Liver (tissue), 9 donors: ENCODE measurements around the gene ASS1. TPM values are rescaled to one million over a fixed set of nuclear protein-coding genes. Genes with fewer than 3 reads are reported as not detected.

ENCODE experiments used
- DNase-seq: peaks from one replicate; pipeline ENCODE4 v3.0.0-alpha.2; 2017; ENCODE audit warnings: low spot score
- H3K27ac ChIP-seq, 2 donors: one replicate each; pipeline ENCODE4 v1.7.0; 2013; ENCODE audit warnings: inconsistent platforms in 2 of 2, low read length in 2 of 2, control low read depth in 1 of 2, low read depth in 1 of 2, mild to moderate bottlenecking in 1 of 2
- H3K27me3 ChIP-seq, 4 donors: one replicate each; pipeline versions ENCODE4 v1.6.1 to v1.7.0; 2013; ENCODE audit warnings: low read length in 3 of 4, inconsistent platforms in 1 of 4, mild to moderate bottlenecking in 1 of 4, moderate library complexity in 1 of 4; ENCODE audit not compliant: control insufficient read depth in 4 of 4, insufficient read depth in 4 of 4
- H3K36me3 ChIP-seq, 4 donors: one replicate each; pipeline versions ENCODE4 v1.6.1 to v1.7.0; 2013; ENCODE audit warnings: low read length in 3 of 4, mild to moderate bottlenecking in 3 of 4, low read depth in 1 of 4, moderate library complexity in 1 of 4; ENCODE audit not compliant: control insufficient read depth in 4 of 4, insufficient read depth in 3 of 4
- H3K4me1 ChIP-seq, 4 donors: one replicate each; pipeline versions ENCODE4 v1.6.1 to v1.7.0; 2013; ENCODE audit warnings: low read length in 3 of 4, mild to moderate bottlenecking in 3 of 4, moderate library complexity in 1 of 4; ENCODE audit not compliant: control insufficient read depth in 4 of 4, insufficient read depth in 4 of 4
- H3K4me3 ChIP-seq, 3 donors: one replicate each; pipeline versions ENCODE4 v1.6.1 to v1.7.0; 2013; ENCODE audit warnings: low read length in 3 of 3, control low read depth in 1 of 3, low read depth in 1 of 3, mild to moderate bottlenecking in 1 of 3
- H3K9ac ChIP-seq, 2 donors: one replicate each; pipeline ENCODE4 v1.7.0; 2013; ENCODE audit warnings: low read length in 2 of 2, mild to moderate bottlenecking in 2 of 2, moderate library complexity in 2 of 2, control low read depth in 1 of 2, low read depth in 1 of 2
- H3K9me3 ChIP-seq, 4 donors: one replicate each; pipeline versions ENCODE4 v1.6.1 to v1.7.0; 2013; ENCODE audit warnings: low read length in 3 of 4; ENCODE audit not compliant: control insufficient read depth in 4 of 4
- EGR1 ChIP-seq, 2 donors: IDR thresholded peaks; 2 replicates each; pipeline ENCODE4 v1.6.1; 2016 to 2018; ENCODE audit warnings: antibody characterized with exemption in 2 of 2, low read depth in 2 of 2
- FOXA1 ChIP-seq: IDR thresholded peaks from 2 replicates; pipeline ENCODE4 v1.6.1; 2016; ENCODE audit warnings: antibody characterized with exemption
- FOXA2 ChIP-seq: IDR thresholded peaks from 2 replicates; pipeline ENCODE4 v1.6.1; 2016; ENCODE audit warnings: antibody characterized with exemption
- GABPA ChIP-seq, 2 donors: IDR thresholded peaks in 1 of 2; conservative IDR thresholded peaks in 1 of 2; 2 replicates each; pipeline ENCODE4 v1.6.1; 2016; ENCODE audit warnings: antibody characterized with exemption in 2 of 2, mild to moderate bottlenecking in 1 of 2, moderate library complexity in 1 of 2
- HNF4A ChIP-seq, 2 donors: conservative IDR thresholded peaks; 2 replicates each; pipeline ENCODE4 v1.6.1; 2016; ENCODE audit warnings: antibody characterized with exemption in 2 of 2, mild to moderate bottlenecking in 2 of 2
- JUND ChIP-seq, 2 donors: IDR thresholded peaks; 2 replicates each; pipeline ENCODE4 v1.6.1; 2016; ENCODE audit warnings: antibody characterized with exemption in 2 of 2
- NR2F2 ChIP-seq: IDR thresholded peaks from 2 replicates; pipeline ENCODE4 v1.6.1; 2016; ENCODE audit warnings: antibody characterized with exemption
- RAD21 ChIP-seq, 2 donors: IDR thresholded peaks; 2 replicates each; pipeline ENCODE4 v1.6.1; 2016; ENCODE audit warnings: antibody characterized with exemption in 2 of 2, mild to moderate bottlenecking in 2 of 2
- RXRA ChIP-seq, 2 donors: IDR thresholded peaks; 2 replicates each; pipeline ENCODE4 v1.6.1; 2017 to 2018; ENCODE audit warnings: antibody characterized with exemption in 2 of 2, mild to moderate bottlenecking in 1 of 2
- TAF1 ChIP-seq: conservative IDR thresholded peaks from 2 replicates; pipeline ENCODE4 v1.6.1; 2016; ENCODE audit warnings: antibody characterized with exemption, mild to moderate bottlenecking
- YY1 ChIP-seq: IDR thresholded peaks from 2 replicates; pipeline ENCODE4 v1.6.1; 2016; ENCODE audit warnings: antibody characterized with exemption, mild to moderate bottlenecking
- WGBS: extraction: QIAGEN DNeasy Blood & Tissue Kit; methylation state at CpG from one replicate; pipeline ENCODE4 v1.1.7; 2013; 5-methylcytosine and 5-hydroxymethylcytosine counted together
- polyA plus RNA-seq, 2 donors: library from polyadenylated mRNA; stranded (reverse) in 1 of 2; unstranded in 1 of 2; fragments of 200-250 nt in 1 of 2; fragments of >200 nt in 1 of 2; fragmentation: Nextera tagmentation in 1 of 2; extraction: Ambion mirVana in 1 of 2; gene quantifications; one replicate each; pipeline versions ENCODE4 v1.2.1 to v1.2.3, GENCODE V29; 2013 to 2015
- total RNA-seq, 2 donors: library from RNA; depleted of rRNA; stranded (reverse); fragments of >200 nt; gene quantifications; one replicate each; pipeline ENCODE4 v1.2.3, GENCODE V29; 2014
- TF ChIP-seq, protein P1 (sequence below): IDR thresholded peaks from 2 replicates; pipeline ENCODE4 v1.6.1; 2016; ENCODE audit warnings: antibody characterized with exemption, mild to moderate bottlenecking
- TF ChIP-seq, protein P2 (sequence below): IDR thresholded peaks from 2 replicates; pipeline ENCODE4 v1.6.1; 2016; ENCODE audit warnings: antibody characterized with exemption
- TF ChIP-seq, protein P3 (sequence below): IDR thresholded peaks from 2 replicates; pipeline ENCODE4 v1.6.1; 2016; ENCODE audit warnings: antibody characterized with exemption
- donor health status: healthy.
- donor health status: healthy.
- donor health status: healthy.
- donor health status: healthy.
- donor health status: healthy.

The ASS1 gene
- total and polyA plus RNA-seq, 4 donors: 396 to 711 (median 533) TPM

DNA sequence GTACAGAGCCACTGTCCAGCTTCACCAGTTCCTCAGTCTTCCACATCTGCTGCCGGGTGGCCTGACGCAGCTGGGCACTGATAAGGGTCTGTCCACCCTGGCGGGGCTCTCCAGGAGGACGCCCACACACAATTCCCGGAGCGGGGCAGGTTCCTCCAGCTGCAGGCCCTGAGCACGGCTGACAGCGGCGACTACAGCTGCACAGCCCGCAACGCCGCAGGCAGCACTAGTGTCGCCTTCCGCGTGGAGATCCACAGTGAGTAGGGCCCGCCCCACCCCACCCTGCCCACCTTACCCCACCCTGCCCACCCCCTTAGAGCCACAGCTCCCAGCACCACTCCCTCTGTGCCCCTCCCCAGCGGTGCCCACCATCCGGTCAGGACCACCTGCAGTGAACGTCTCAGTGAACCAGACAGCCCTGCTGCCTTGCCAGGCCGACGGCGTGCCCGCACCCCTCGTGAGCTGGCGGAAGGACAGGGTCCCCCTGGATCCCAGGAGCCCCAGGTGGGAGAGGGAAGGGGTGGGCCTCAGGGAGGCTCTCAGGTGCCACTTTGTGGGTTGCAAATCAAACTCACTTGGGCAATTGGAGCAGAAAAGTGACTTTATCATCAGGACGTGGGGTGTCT, 48.8 kb upstream of the ASS1 start:
- TF ChIP-seq EGR1 (IDR thresholded peaks at IDR 0.05; ENCODE audit: low read depth in 2 of 2): no peak
- Histone ChIP-seq H3K36me3 (no peaks in the 10 kb centered on the region), H3K27me3 (no peaks in the 10 kb centered on the region), H3K4me1 (no peaks in the 10 kb centered on the region), H3K27ac (no peak overlapping the region), H3K9me3 (no peaks in the 10 kb centered on the region), H3K9ac (no peak overlapping the region), H3K4me3 (no peak overlapping the region)
- DNase-seq: no peak
- WGBS: 94% methylated on average over 26 of the region's 26 CpGs

DNA sequence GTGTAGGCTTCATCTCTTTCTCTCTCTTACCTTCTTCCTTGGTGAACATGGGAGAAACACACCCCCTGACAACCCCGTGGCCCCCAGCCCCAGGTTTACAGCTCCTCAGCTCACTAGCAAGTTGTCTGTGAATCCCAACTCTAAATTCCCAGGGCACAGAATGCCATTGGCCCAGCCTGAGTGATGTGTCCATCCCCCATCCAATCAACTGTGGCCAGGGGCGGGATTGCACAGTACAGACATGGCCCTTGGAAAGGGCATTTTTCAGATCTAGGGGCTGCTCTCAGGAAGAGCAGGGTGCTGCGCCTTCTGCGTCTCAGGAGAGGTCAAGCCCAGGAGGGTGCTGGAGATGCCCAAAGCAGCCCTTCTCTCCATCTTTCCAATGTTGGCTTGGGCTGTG, 48.2 kb upstream of the ASS1 start:
- no peaks in the 10 kb centered on the region for H3K27me3 ChIP-seq
- TF ChIP-seq, protein P1, sequence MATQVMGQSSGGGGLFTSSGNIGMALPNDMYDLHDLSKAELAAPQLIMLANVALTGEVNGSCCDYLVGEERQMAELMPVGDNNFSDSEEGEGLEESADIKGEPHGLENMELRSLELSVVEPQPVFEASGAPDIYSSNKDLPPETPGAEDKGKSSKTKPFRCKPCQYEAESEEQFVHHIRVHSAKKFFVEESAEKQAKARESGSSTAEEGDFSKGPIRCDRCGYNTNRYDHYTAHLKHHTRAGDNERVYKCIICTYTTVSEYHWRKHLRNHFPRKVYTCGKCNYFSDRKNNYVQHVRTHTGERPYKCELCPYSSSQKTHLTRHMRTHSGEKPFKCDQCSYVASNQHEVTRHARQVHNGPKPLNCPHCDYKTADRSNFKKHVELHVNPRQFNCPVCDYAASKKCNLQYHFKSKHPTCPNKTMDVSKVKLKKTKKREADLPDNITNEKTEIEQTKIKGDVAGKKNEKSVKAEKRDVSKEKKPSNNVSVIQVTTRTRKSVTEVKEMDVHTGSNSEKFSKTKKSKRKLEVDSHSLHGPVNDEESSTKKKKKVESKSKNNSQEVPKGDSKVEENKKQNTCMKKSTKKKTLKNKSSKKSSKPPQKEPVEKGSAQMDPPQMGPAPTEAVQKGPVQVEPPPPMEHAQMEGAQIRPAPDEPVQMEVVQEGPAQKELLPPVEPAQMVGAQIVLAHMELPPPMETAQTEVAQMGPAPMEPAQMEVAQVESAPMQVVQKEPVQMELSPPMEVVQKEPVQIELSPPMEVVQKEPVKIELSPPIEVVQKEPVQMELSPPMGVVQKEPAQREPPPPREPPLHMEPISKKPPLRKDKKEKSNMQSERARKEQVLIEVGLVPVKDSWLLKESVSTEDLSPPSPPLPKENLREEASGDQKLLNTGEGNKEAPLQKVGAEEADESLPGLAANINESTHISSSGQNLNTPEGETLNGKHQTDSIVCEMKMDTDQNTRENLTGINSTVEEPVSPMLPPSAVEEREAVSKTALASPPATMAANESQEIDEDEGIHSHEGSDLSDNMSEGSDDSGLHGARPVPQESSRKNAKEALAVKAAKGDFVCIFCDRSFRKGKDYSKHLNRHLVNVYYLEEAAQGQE: no peak
- TF ChIP-seq RXRA (IDR thresholded peaks at IDR 0.05): no peak
- no peak for TF ChIP-seq RAD21 (IDR thresholded peaks at IDR 0.05)
- no peak for TF ChIP-seq JUND (IDR thresholded peaks at IDR 0.05)
- TF ChIP-seq NR2F2: no peak
- TF ChIP-seq FOXA2: no peak
- TF ChIP-seq GABPA (IDR thresholded peaks at IDR 0.05 in 1 of 2, conservative IDR thresholded peaks at IDR 0.05 in 1 of 2): no peak
- TF ChIP-seq, protein P2, sequence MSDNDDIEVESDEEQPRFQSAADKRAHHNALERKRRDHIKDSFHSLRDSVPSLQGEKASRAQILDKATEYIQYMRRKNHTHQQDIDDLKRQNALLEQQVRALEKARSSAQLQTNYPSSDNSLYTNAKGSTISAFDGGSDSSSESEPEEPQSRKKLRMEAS: no peak
- TF ChIP-seq TAF1: no peak
- TF ChIP-seq YY1: no peak
- no peak for TF ChIP-seq FOXA1
- TF ChIP-seq, protein P3, sequence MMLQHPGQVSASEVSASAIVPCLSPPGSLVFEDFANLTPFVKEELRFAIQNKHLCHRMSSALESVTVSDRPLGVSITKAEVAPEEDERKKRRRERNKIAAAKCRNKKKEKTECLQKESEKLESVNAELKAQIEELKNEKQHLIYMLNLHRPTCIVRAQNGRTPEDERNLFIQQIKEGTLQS: no peak
- H3K4me3 ChIP-seq: no peak overlapping the region
- H3K36me3 ChIP-seq: no peaks in the 10 kb centered on the region
- no peaks in the 10 kb centered on the region for H3K9me3 ChIP-seq
- H3K27ac ChIP-seq: no peak overlapping the region
- no peaks in the 10 kb centered on the region for H3K4me1 ChIP-seq
- WGBS: 94% methylated on average over 4 of the region's 4 CpGs
- no peak for DNase-seq
- no peak overlapping the region for H3K9ac ChIP-seq

DNA sequence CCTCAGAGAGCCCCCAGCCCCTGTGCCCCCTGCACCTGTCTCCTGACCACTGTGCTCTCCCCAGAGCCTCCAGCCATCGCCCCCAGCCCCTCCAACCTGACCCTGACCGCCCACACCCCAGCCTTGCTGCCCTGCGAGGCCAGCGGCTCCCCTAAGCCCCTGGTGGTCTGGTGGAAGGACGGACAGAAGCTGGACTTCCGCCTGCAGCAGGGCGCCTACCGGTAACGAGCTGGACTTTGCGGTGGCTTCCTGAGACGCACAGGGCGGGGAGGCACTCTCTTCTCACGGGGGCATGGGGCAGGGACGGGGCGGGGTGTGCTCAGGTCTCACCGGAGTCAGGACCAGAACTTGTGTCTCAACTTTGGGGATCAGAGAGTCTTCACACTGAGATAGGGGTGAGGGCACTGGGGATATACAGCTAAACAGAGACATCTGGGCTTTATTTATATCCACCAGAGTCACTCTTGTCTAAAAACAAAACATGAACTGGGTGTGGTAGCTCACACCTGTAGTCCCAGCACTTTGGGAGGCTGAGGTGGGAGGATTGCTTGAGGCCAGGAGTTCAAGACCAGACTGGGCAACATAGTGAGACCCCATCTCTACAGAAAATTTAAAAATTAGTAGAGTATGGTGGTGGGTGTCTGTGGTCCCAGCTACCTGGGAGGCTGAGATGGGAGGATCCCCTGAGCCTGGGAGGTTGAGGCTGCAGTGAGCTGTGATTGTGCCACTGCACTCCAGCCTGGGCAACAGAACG, 46.1 kb upstream of the ASS1 start:
- Histone ChIP-seq H3K4me3 (no peak overlapping the region), H3K9me3 (no peaks in the 10 kb centered on the region), H3K9ac (no peak overlapping the region), H3K36me3 (no peaks in the 10 kb centered on the region), H3K27ac (no peak overlapping the region), H3K4me1 (no peaks in the 10 kb centered on the region), H3K27me3 (no peaks in the 10 kb centered on the region)
- TF ChIP-seq NR2F2 (no peak), TAF1 (no peak), RXRA (IDR thresholded peaks at IDR 0.05) (no peak), RAD21 (IDR thresholded peaks at IDR 0.05) (no peak), FOXA2 (no peak), HNF4A (conservative IDR thresholded peaks at IDR 0.05) (no peak)
- TF ChIP-seq, protein P2: no peak
- TF ChIP-seq, protein P3: no peak
- WGBS: 89% methylated on average over 17 of the region's 17 CpGs
- no peak for DNase-seq
